BJ (cell line): ENCODE measurements around the gene BHLHE40. TPM values are rescaled to one million over a fixed set of nuclear protein-coding genes. Genes with fewer than 3 reads are reported as not detected.

ENCODE experiments used
- CTCF ChIA-PET: fragments of 350-600 bp; formaldehyde crosslinking; extraction: SDS; loops from one replicate; lab custom pipeline; 2021; ENCODE audit warnings: antibody characterized with exemption, inconsistent platforms; lab: Yijun Ruan, JAX
- POLR2A ChIA-PET: fragments of 300-600 bp; sonication (Branson Sonifier 250); formaldehyde crosslinking; extraction: SDS; loops from one replicate; lab custom pipeline; 2021; ENCODE audit warnings: antibody characterized with exemption; lab: Charles Lee
- DNase-seq: peaks from one replicate; pipeline ENCODE4 v3.0.0-alpha.2; 2011; ENCODE audit warnings: low read depth
- H3K27me3 ChIP-seq: 2 replicates; pipeline ENCODE4 v1.6.0; 2011; ENCODE audit warnings: low read length; ENCODE audit not compliant: control insufficient read depth, insufficient read depth
- H3K36me3 ChIP-seq: 2 replicates; pipeline ENCODE4 v1.5.1; 2011; ENCODE audit warnings: low read length; ENCODE audit not compliant: control insufficient read depth, insufficient read depth
- H3K4me3 ChIP-seq: 2 replicates; pipeline ENCODE4 v1.5.1; 2011; ENCODE audit warnings: low read depth, mild to moderate bottlenecking, control low read depth, low read length
- polyA plus RNA-seq: library from polyadenylated mRNA; depleted of rRNA; stranded (reverse); fragments of >200 nt; gene quantifications from 2 replicates; pipeline ENCODE4 v1.2.3, GENCODE V29; 2011
- TF ChIP-seq, protein P1 (sequence below): IDR thresholded peaks from 2 replicates; pipeline ENCODE4 v1.5.1; 2011; ENCODE audit warnings: low read depth, mild to moderate bottlenecking, control low read depth, inconsistent platforms, low read length, moderate library complexity; ENCODE audit not compliant: insufficient read depth

The BHLHE40 gene
- polyA plus RNA-seq, 1 experiment, result 18.8 TPM

DNA sequence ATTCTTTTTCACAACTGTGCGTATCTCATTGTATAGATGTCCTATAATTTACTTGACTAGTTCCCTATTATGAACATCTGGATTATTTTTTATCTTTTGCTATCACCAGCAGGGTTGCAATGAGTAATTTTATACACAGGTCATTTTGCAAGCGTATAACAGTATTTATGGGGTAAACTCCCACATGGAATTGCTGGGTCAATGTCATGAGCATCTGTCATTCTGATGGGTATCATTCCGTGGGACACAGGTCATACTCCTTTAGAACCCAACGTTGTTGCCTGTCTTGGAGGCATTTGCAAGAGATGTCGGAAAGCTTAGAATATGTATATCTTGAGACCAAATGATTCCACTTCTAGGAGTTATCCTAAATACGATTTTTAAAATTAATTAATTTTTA lies 12.9 kb downstream of the BHLHE40 start:
- ChIA-PET CTCF (interaction anchor here (1.0 kb wide), 1 partner anchor 21 kb away, joined by 3 read pairs; no protein-coding TSS in a partner anchor), POLR2A (no interaction called here)
- no peak for DNase-seq
- no peaks in the 10 kb centered on the region for H3K36me3 ChIP-seq
- no peaks in the 10 kb centered on the region for H3K27me3 ChIP-seq
- no peak overlapping the region for H3K4me3 ChIP-seq
- TF ChIP-seq, protein P1, sequence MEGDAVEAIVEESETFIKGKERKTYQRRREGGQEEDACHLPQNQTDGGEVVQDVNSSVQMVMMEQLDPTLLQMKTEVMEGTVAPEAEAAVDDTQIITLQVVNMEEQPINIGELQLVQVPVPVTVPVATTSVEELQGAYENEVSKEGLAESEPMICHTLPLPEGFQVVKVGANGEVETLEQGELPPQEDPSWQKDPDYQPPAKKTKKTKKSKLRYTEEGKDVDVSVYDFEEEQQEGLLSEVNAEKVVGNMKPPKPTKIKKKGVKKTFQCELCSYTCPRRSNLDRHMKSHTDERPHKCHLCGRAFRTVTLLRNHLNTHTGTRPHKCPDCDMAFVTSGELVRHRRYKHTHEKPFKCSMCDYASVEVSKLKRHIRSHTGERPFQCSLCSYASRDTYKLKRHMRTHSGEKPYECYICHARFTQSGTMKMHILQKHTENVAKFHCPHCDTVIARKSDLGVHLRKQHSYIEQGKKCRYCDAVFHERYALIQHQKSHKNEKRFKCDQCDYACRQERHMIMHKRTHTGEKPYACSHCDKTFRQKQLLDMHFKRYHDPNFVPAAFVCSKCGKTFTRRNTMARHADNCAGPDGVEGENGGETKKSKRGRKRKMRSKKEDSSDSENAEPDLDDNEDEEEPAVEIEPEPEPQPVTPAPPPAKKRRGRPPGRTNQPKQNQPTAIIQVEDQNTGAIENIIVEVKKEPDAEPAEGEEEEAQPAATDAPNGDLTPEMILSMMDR, result no peak

DNA sequence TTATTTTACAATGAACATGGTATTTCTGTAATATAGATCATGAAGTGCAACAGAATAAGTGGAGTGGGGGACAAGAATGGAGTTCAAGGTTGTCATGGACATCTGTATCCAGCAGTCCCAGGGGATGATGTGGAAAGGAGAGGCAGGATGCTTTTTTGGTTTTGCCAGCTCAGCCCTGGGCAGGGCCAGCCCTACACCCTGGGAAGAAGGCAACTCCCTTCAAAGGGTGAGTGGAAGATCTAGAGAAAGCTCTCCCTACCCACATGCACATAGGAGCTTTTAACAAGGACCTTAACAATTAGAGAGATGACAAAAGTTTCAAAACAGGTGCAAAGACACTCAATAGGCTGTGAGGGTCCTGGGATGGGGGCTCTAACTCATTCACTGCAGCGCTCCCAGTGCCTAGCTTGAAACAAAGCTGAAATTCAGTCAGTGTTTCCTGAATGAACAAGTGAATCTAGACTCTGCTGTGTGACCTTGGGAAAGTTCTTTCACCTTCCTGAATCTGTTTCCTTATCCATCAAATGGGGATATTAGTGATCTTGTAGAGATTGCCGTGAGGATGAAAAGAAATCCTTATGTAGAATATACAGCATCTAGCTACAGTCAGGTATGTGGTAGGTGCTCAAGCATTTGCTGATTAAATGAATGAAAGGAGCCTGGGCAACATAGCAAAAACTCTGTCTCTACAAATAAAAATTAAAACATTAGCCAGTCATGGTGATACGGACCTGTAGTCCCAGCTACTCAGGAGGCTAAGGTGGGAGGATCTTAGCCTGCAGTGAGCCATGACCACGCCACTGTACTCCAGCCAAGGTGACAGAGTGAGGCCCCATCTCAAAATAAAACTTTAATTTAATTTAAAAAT lies 14.3 kb downstream of the BHLHE40 start:
- no peak for DNase-seq
- H3K4me3 ChIP-seq, result no peak overlapping the region
- TF ChIP-seq, protein P1, result no peak
- POLR2A ChIA-PET, result no interaction called here
- no peaks in the 10 kb centered on the region for H3K27me3 ChIP-seq
- CTCF ChIA-PET, result interaction anchor here (1.0 to 2.8 kb wide), 2 partner anchors 11 to 13 kb away, joined by 6 to 8 read pairs; partner anchors contain the start of gene BHLHE40
- no peaks in the 10 kb centered on the region for H3K36me3 ChIP-seq

DNA sequence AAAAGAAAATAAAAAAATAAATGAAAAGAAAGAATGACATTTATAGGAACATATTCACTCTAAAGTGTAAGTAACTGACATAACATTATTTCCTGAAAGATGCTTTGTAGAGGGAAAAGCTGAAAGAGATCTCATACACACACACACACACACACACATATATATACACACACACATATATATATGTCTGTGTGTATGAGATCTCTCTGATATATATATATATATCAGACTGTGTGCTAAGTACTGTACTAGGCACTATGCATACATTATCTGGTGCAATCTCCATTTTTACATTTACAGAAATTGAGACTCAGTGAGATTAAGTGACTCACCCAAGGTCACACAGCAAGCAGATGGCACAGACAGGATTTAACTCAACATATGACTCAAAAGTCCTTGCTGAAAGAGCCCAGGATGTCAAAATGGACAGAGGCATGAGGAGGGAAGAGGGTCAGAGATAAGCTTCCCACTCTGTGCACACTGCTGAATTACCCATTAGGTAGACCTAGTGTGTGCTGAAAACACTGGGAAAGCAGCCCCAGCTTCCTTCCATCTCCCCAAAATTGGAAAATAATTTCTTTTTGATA lies 15.0 kb downstream of the BHLHE40 start:
- ChIA-PET CTCF (interaction anchor here (0.8 to 2.8 kb wide), 4 partner anchors 14 to 273 kb away, joined by 3 to 8 read pairs (median 4); partner anchors contain the start of gene BHLHE40), POLR2A (no interaction called here)
- Histone ChIP-seq H3K36me3 (no peaks in the 10 kb centered on the region), H3K4me3 (no peak overlapping the region), H3K27me3 (no peaks in the 10 kb centered on the region)
- TF ChIP-seq, protein P1, result no peak
- no peak for DNase-seq

DNA sequence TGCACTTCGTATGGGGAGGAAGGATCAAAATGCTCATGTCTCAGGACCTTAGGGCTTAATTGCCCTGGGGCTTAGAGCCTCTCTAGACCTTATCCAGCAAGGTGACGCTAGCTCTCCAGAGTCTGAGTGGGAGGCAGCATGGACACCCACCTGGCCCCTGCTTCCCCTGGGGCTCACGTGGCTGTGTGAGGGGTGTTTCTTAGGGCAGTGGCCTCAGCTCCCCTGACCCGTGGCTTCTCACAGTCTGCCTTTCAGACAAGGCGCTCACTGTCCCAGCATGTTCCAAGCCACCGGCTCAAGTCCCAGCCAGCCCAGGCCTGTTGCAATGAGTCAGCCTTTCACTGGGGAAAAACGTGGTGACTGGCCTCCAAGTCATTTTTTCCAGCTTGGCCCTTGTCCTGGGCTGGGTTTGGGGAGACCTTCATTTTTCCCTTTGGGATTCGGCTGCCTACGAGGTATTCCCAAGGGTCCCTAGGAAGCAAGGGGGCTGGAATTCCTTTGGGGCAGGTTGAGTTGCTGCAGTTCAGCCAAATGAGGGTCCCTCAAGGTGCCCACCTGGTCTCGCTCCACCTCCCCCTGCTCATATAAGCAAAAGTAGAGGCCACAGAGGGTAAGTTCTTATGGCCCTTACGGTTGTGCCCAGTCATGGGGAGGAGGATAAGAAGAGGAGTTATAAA lies 15.7 kb downstream of the BHLHE40 start:
- Histone ChIP-seq H3K4me3 (no peak overlapping the region), H3K36me3 (no peaks in the 10 kb centered on the region), H3K27me3 (no peaks in the 10 kb centered on the region)
- TF ChIP-seq, protein P1, result no peak
- POLR2A ChIA-PET, result no interaction called here
- peak; percentile 62 for DNase-seq
- CTCF ChIA-PET, result interaction anchor here (0.8 to 2.8 kb wide), 4 partner anchors 15 to 274 kb away, joined by 3 to 8 read pairs (median 4); partner anchors contain the start of gene BHLHE40
